ENCODE data around the gene WFIKKN1. TPM values are rescaled to one million over a fixed set of nuclear protein-coding genes. Genes with fewer than 3 reads are reported as not detected.

The WFIKKN1 gene
- total and polyA plus RNA-seq, 2 of the 13 experiments (the other 11 are each of a cell fraction or from before 2014, with no cell fraction given) = 1.7 to 4.9 TPM

GRCh38 chr16:641326-642188 is 10.8 kb downstream of the WFIKKN1 start, which contains the start of gene MCRIP2 (continued):
- TF ChIP-seq ARID5B (CRISPR knock-in tag; IDR thresholded peaks at IDR 0.05) (no peak), ZNF775 (CRISPR knock-in tag; IDR thresholded peaks at IDR 0.05; ENCODE audit: borderline replicate concordance) (no peak), FLYWCH1 (CRISPR knock-in tag; IDR thresholded peaks at IDR 0.05) (0 out of 2 replicates have a peak, but pooled peaks have one; percentile 21), JUNB (CRISPR knock-in tag; IDR thresholded peaks at IDR 0.05; ENCODE audit: borderline replicate concordance) (no peak), SNAPC5 (CRISPR knock-in tag; IDR thresholded peaks at IDR 0.05; ENCODE audit: borderline replicate concordance) (no peak), MTA3 (CRISPR knock-in tag; IDR thresholded peaks at IDR 0.05) (no peak), CC2D1A (CRISPR knock-in tag; IDR thresholded peaks at IDR 0.05) (no peak), PPARG (CRISPR knock-in tag; conservative IDR thresholded peaks at IDR 0.05) (peak; percentile 79), HOMEZ (CRISPR knock-in tag; IDR thresholded peaks at IDR 0.05; ENCODE audit: low read depth) (no peak), DNMT1 (CRISPR knock-in tag; IDR thresholded peaks at IDR 0.05) (no peak), DR1 (CRISPR knock-in tag; IDR thresholded peaks at IDR 0.05) (peak; percentile 64; the same call in 1 of the 2 replicates), ZNF646 (CRISPR knock-in tag; IDR thresholded peaks at IDR 0.05) (no peak), ZNF367 (CRISPR knock-in tag; IDR thresholded peaks at IDR 0.05; ENCODE audit: borderline replicate concordance) (no peak), ZNF660 (CRISPR knock-in tag; IDR thresholded peaks at IDR 0.05; ENCODE audit: borderline replicate concordance, low read depth) (no peak), BORCS8-MEF2B (CRISPR knock-in tag; IDR thresholded peaks at IDR 0.05) (peak; percentile 61; the same call in 1 of the 2 replicates), ZNF33A (CRISPR knock-in tag; IDR thresholded peaks at IDR 0.05; ENCODE audit: borderline replicate concordance) (no peak)
